AG09319 (cell line): ENCODE data around the gene OXER1.

Experiments used
- DNase-seq: peaks from one replicate; pipeline ENCODE4 v3.0.0-alpha.2; 2010; ENCODE audit warnings: low read depth; ENCODE audit errors: extremely low read depth
- TF ChIP-seq, protein P1 (sequence below): IDR thresholded peaks from 2 replicates; pipeline ENCODE4 v1.5.1; 2011; ENCODE audit warnings: low read depth, mild to moderate bottlenecking, inconsistent platforms, low read length, moderate library complexity

The OXER1 gene

DNA sequence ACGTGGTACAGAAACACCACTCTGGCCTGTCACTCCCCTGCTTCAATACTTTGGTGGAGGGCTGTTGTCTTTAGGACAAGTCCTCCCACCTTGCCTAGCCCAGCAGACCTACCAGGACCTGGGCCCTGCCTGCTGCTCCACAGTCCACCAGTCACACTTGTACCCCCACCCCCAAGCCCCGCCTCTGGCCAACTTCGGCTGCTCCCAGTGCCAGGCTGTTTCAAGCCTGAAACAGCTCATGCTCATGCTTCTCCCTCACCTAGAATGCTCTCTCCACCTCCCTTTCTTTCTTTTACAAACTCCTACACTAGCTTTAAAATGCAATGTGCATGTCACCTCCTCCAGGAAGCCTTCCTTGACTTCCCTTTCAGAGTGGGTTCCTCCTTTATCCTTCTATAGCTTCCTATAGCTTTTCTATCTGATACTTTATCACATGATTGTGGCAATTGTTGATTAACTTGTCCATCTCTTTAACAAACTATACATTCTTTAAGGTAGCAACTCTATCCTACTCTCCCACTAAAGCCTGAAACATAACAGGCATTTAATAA lies 4.8 kb upstream of the OXER1 start:
- TF ChIP-seq, protein P1, sequence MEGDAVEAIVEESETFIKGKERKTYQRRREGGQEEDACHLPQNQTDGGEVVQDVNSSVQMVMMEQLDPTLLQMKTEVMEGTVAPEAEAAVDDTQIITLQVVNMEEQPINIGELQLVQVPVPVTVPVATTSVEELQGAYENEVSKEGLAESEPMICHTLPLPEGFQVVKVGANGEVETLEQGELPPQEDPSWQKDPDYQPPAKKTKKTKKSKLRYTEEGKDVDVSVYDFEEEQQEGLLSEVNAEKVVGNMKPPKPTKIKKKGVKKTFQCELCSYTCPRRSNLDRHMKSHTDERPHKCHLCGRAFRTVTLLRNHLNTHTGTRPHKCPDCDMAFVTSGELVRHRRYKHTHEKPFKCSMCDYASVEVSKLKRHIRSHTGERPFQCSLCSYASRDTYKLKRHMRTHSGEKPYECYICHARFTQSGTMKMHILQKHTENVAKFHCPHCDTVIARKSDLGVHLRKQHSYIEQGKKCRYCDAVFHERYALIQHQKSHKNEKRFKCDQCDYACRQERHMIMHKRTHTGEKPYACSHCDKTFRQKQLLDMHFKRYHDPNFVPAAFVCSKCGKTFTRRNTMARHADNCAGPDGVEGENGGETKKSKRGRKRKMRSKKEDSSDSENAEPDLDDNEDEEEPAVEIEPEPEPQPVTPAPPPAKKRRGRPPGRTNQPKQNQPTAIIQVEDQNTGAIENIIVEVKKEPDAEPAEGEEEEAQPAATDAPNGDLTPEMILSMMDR = no peak
- no peak for DNase-seq

- DNase-seq = no peak
- TF ChIP-seq, protein P1 = no peak
Measured at GRCh38 chr2:42767899-42768705, 4.2 kb upstream of the OXER1 start.

DNA sequence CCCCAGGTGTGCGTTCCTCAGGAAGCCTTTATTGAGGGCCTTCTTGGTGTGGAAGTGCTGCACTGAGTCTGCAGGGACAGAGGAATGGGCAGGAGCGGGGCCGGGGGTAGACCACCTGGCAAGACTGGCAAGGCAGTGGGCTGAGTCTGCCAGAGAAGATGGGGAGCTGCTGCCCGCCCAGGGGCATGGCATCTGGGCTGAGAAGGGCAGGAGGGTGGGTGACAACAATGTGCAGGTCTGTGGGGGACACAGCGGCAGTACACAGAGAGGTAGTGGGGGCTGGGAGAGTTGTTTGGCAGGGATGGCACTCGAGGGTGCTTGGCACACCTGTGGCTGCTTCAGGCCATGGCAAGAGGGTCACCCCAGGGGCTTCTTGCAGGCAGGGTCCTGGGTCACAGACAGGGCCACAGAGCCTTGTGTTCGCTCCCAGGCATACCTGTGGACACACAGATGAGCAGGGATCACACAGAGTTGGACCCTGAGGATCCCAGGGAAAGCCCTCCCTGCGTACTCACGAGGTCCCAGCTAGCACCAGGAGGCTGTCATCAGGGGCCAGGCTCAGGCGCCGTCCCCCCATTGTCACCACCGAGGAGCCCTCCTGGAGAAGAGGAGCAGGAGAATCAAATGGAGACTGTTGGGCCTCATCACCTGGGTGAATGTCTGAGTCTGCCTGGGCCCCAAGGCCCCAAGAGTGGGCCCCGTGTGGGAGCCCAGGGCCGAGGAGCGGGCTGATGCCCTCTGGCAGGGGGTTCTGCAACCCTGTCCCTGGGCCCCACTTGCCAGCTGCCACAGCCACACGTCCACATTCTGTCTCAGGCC lies 3.4 kb upstream of the OXER1 start:
- no peak for DNase-seq
- TF ChIP-seq, protein P1 = no peak

DNA sequence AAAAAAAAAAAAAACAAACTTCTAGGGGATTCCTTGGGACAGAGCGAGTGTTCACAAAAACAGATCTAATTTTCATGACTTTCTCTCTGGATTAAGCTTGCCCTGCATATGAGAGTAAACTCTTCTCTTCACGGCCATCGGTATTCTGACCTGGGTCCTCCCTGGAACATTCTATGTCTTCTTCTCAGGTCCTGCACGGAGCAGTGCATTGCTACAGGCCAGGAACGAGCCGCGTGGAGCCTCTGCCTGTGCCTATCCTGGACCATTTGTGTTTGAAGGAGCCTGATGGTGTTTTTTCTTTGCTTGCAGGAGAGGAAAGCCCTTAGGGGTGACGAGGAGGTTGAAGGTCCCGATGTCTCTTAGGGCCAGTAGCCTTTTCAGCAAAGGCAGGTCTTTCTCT lies 1.8 kb upstream of the OXER1 start:
- TF ChIP-seq, protein P1 = no peak
- no peak for DNase-seq

DNA sequence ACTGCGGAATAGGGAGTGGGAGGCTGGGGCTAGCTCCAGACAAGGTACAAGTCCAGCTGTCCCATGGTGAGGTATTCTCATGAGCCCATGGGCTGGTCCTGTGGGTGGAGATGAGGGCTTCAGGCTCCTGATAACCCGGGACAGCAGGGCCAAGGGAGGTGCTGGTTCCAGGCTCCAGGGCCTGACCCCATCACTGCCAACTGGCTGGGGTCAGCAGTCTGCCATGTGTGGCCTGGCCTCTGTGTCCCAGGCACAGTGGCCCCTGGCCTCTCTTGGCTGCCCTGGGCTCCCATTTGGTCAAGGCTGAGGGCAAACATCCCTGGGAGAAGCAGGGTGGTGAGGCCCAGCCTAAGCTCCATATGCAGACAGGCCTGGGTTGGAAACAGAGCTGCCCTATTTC lies 966 bp upstream of the OXER1 start:
- TF ChIP-seq, protein P1 = no peak
- no peak for DNase-seq

DNA sequence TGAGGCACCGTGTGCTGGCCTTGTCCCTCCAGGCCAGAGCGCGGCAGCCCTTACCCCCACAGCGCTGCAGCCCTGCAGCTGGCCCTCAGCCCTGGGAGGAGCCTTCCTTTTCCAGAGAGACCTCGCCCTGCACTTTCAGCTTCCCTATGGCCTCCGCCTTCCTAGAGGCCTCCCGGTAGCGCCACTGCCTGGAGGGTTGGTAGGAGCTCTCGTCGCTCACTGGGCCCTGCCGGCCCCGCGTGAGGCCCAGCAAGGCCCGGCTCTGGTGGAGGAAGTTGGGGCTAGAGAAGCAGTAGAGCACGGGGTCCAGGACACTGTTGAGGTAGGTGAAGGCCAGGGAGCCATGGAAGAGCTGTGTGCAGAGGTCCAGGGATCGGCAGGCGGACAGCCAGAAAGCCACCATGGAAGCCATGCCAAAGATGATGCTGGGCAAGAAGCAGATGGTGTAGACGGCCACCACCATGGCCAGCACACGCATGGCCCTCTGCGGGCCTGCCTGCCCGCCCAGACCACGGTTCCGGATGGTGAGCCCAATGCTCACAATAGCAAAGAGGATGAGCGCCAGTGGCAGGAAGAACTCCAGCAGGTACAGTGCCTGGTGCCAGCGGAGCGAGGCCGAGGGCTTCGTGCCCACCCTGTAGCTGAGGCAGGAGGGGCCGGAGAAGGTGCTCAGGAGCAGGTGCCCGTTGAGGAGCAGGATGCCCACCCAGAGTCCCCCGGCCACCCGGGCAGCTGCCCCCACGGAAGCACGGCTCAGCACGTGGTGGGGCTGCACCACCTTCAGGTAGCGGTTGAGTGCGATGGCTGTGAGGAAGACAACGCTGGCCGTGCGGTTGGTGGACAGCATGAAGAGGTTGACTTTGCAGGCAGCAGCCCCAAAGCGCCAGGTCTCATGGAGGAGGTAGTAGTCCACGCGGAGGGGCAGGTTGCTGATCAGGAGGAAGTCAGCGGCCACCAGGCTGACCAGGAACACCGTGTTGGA lies 821 bp downstream of the OXER1 start:
- DNase-seq = no peak
- TF ChIP-seq, protein P1 = no peak
